IPS-18a (cell line): ENCODE data around the gene PEPD.

Experiments used
- H3K27ac ChIP-seq: one replicate; pipeline ENCODE4 v1.5.1; 2013; ENCODE audit warnings: low read length
- H3K27me3 ChIP-seq: one replicate; pipeline ENCODE4 v1.6.1; 2013; ENCODE audit warnings: mild to moderate bottlenecking, low read length; ENCODE audit not compliant: control insufficient read depth, insufficient read depth
- H3K36me3 ChIP-seq: one replicate; pipeline ENCODE4 v1.6.1; 2013; ENCODE audit warnings: low read depth, low read length; ENCODE audit not compliant: control insufficient read depth
- H3K4me1 ChIP-seq: one replicate; pipeline ENCODE4 v1.6.1; 2013; ENCODE audit warnings: low read depth, low read length; ENCODE audit not compliant: control insufficient read depth
- H3K4me3 ChIP-seq: one replicate; pipeline ENCODE4 v1.5.1; 2013; ENCODE audit warnings: low read length
- H3K9ac ChIP-seq: one replicate; pipeline ENCODE4 v1.6.1; 2013; ENCODE audit warnings: mild to moderate bottlenecking, low read length, moderate library complexity
- H3K9me3 ChIP-seq: one replicate; pipeline ENCODE4 v1.6.1; 2013; ENCODE audit warnings: low read depth, low read length; ENCODE audit not compliant: control insufficient read depth

The PEPD gene

DNA sequence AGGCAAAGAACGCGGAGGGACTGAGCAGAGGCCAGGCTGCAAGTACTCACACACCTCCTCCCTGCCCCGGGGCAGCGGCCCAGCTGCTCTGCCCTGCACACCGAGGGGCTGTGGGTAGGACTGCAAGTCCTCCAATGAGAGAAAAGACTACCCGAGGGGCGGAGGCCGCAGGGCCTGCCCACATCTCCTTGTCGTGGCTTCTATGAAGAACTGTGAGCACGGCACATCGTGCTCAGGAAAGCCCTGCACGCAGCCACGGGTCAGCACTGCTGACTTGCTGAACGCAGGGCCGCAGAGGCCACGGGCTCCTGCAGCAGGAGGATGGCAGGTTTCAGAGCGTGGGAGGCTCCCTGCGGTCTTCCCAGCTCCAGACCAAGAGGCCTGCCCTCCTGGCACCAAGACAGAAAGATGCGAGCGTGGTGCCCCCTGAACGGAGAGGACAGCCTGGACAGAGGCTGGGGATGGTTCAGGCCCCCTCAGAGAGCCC is 110.6 kb downstream of the PEPD start:
- Histone ChIP-seq H3K4me3 (no peak overlapping the region), H3K4me1 (no peaks in the 10 kb centered on the region), H3K27ac (no peak overlapping the region), H3K36me3 (peaks cover 5% of the 10 kb centered on the region), H3K27me3 (no peaks in the 10 kb centered on the region), H3K9me3 (no peaks in the 10 kb centered on the region), H3K9ac (no peak overlapping the region)

DNA sequence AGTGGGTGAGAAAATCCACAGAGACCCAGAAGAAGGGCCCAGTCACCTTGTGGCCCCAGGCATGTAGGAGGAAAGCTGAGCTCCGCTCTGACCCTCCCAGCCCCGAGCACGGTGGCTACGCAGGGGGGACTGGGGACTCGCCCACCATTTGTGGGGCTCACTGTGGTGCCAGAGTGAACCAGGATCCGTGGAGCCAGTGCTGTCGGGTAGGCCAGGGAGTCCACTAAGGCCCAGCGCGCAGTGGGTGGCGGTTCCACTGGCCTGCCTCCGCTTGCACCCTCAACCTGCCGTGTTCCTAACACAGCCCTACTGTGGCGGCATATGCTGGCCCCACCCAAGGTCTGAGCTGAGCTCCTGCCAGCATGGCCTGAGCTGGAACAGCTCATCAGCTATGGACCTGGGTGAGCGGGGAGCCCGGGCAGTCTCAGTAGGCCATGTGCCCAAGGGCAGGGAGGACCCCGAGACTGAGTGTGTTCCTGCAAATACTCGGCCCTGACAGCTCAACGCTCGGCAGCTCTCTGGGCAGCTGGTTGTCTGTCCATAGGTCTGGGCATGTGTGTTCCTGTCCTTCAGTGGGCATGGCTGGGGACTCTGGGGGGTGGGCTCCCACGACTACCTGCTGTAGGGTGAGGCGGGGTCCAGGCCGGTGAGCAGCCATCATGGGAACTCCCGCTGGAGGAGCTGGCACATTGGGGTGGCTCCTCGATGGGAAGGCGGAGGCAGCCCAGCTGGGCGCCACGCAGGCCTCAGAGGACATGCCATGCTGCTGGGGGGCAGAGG is 111.5 kb downstream of the PEPD start:
- H3K27ac ChIP-seq: no peak overlapping the region
- H3K4me1 ChIP-seq: no peaks in the 10 kb centered on the region
- peaks cover 5% of the 10 kb centered on the region for H3K36me3 ChIP-seq

DNA sequence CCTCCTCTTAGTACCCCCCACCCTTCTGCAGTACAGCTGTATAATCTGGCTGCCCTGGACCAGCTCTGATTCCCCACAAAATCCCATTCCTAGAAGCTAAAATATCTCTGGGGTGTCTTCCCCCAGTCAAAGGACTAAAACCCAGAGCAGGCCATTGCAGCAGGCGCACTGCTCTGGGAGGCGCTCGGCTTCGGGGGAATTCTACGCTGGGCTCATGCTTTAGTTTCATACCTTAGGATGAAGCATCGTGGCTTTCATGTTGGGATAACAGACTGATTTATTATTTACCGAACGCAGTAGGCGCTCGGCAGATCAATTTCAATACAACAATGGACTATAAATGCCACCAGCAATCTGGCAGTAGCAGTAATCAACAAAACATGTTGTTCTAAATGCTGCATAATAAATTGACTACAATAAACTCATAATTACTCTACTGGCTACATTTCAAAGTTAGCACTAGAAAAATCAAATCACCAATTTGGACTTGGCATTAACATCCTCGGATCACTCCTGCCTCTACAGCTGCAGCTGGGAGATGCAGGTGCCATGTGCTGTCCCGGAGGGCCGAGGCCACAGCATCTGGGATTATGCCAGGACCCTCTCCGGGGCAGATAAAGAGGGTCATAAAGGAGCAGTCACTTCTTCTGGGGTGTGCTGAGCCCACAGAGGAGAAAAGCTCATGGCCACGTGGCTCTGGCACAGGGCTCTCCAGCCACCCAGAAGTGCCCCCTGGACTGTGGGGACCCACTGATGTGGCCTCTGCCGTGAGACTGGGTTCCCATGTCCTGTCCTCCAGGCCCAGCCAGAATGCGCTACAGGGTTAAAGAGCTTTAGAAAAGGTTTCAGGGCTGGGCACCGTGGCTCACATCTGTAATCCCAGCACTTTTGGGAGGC is 112.8 kb downstream of the PEPD start:
- H3K9ac ChIP-seq: no peak overlapping the region
- no peaks in the 10 kb centered on the region for H3K4me1 ChIP-seq
- H3K27ac ChIP-seq: no peak overlapping the region
- no peaks in the 10 kb centered on the region for H3K9me3 ChIP-seq
- H3K27me3 ChIP-seq: no peaks in the 10 kb centered on the region
- peaks cover 5% of the 10 kb centered on the region for H3K36me3 ChIP-seq
- no peak overlapping the region for H3K4me3 ChIP-seq

More for the DNA sequence above, 111.5 kb downstream of the PEPD start:
- no peak overlapping the region for H3K4me3 ChIP-seq
- H3K9me3 ChIP-seq: no peaks in the 10 kb centered on the region
- no peak overlapping the region for H3K9ac ChIP-seq
- no peaks in the 10 kb centered on the region for H3K27me3 ChIP-seq

DNA sequence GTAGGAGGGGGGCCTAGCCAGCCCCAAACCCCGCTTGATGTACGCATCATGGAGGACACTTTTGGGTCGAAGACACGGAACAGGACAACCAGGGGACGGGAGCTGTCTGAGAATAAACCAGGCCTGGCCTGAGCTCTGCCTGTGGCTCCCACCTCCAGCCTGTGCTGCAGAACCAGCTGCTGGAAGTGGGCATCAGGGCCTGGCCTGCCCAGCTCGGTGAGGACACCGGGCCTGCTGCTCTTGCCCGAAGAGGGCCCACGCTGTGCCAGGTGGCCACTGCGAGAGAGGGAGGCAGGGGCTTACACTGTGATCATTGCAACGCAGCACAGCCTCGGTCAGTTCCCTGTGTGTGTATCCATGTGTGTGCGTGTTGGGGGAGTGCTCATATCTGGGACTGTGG is 113.5 kb downstream of the PEPD start:
- H3K4me3 ChIP-seq: no peak overlapping the region
- no peaks in the 10 kb centered on the region for H3K27me3 ChIP-seq
- no peak overlapping the region for H3K27ac ChIP-seq
- no peaks in the 10 kb centered on the region for H3K9me3 ChIP-seq
- H3K4me1 ChIP-seq: no peaks in the 10 kb centered on the region
- no peak overlapping the region for H3K9ac ChIP-seq
- peaks cover 5% of the 10 kb centered on the region for H3K36me3 ChIP-seq

DNA sequence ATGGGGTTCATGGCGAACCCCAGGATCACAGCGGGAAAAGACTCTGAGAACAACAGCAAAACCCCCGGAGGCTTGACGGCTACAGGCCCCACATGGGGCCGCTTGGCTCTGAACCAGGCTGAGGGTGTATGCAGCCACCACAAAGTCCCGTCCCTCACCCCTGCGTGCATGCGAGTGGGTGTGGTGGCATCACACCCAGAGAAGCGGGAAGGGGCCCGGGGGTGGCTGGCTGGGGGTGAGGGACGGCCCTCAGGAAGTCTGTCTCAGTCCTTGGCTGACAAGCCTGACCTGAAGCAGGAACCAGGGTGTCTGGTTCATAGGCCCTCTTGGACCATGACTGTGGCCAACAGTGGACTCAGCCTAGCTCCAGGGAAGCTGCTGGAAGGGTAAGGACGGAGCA is 113.9 kb downstream of the PEPD start:
- H3K4me1 ChIP-seq: no peaks in the 10 kb centered on the region

DNA sequence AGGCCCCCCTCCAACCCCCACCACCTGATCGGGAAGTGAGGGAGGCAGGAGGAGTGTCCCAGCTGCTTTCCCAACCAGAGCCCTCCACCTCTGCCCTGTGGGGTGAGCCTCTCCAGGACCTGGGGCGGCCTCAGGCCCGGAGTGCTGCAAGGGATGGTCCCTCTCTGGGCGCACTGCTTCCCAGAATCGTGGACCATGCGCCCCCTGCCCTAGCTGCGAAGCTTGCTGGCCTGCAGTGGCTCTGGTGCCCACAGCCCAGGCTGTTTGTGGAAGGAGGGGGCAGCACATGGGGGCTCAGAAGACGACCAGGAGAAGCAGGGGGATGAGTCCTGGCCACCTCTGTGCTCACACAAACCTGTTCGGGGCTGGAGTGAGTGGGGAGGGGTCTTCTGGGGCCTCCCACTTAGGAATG is 114.4 kb downstream of the PEPD start:
- Histone ChIP-seq H3K27me3 (no peaks in the 10 kb centered on the region), H3K36me3 (peaks cover 5% of the 10 kb centered on the region), H3K4me3 (no peak overlapping the region), H3K27ac (no peak overlapping the region), H3K4me1 (no peaks in the 10 kb centered on the region), H3K9me3 (no peaks in the 10 kb centered on the region), H3K9ac (no peak overlapping the region)

More for the DNA sequence above, 113.9 kb downstream of the PEPD start:
- H3K9me3 ChIP-seq: no peaks in the 10 kb centered on the region
- H3K27me3 ChIP-seq: no peaks in the 10 kb centered on the region
- no peak overlapping the region for H3K4me3 ChIP-seq
- no peak overlapping the region for H3K9ac ChIP-seq
- peaks cover 5% of the 10 kb centered on the region for H3K36me3 ChIP-seq
- H3K27ac ChIP-seq: no peak overlapping the region

DNA sequence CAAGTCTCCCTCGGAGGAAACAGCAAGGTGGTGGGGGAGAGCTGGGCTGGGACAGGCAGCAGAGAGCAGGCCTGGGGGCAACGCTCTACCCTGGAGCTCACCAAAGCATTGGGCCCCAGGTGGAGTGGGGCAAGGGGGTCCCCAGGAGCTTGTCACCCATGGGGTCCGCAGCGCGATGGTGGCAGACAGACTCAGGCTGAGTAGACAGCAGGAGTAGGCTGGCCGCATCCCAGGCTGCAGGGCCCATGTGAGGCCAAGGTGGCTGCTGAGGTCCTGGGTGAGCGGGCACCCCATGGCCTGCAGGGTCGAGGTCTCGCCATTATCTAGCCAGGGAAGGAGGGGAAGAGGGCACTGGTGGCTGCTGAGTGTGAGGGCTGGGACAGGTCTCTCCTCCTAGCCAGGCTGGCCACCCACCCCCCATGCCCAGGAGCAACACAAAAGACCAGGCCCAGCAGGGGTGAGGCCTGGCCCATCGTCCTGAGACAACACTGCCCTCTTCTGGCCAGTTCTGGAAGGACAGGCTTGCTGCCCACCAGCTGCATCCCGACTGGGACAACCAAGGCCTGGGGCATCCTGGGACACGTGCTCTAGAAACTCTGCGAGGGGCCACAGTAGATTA is 115.0 kb downstream of the PEPD start:
- no peak overlapping the region for H3K27ac ChIP-seq
- no peaks in the 10 kb centered on the region for H3K27me3 ChIP-seq
- no peak overlapping the region for H3K9ac ChIP-seq
- no peaks in the 10 kb centered on the region for H3K9me3 ChIP-seq
- no peaks in the 10 kb centered on the region for H3K4me1 ChIP-seq
- no peak overlapping the region for H3K4me3 ChIP-seq
- H3K36me3 ChIP-seq: peaks cover 5% of the 10 kb centered on the region

DNA sequence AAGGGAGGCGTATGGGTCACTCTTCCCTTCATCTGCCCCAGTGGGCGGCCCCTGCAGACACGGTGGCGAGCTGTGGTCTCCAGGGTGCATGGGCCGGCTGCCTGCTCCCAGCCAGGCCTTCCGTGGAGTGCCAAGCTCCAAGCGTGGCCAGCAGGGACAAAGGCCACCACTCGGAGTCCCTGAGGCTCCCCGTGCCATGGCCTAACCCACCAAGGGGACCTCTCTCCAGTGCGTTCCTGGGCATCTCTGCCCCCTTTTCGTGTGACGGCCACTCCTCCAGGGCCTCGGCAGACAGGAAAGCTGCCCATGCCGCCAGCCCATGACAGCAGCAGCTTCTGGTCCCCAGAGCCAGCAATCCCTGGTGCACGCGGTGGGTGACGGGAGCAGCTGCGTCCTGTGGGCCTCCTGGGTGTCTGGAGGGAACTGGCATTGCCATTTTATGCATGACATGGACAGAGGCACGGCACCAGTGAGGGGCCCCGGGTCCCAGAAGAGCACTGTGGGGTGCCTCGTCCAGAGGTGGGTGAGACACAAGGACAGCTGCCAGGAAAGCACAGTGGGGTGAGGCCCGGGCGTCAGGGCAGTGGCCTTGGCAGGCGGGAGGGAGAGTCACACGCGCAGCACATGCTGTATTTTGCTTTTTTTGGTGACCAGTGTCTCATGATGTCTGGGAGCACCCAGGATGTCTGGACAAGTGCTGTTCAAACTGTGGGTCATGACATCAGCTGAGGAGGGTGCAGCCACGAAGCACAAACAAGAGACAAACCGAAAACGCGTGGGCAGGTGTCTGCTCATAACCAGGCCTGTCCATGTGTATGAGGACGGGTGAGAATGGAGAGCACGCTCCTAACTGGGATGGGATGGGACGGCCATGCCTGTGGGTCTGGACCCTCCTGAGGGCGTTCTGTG is 115.8 kb downstream of the PEPD start:
- Histone ChIP-seq H3K4me3 (no peak overlapping the region), H3K9ac (no peak overlapping the region), H3K4me1 (no peaks in the 10 kb centered on the region), H3K9me3 (no peaks in the 10 kb centered on the region), H3K27me3 (no peaks in the 10 kb centered on the region), H3K36me3 (peaks cover 5% of the 10 kb centered on the region), H3K27ac (no peak overlapping the region)

DNA sequence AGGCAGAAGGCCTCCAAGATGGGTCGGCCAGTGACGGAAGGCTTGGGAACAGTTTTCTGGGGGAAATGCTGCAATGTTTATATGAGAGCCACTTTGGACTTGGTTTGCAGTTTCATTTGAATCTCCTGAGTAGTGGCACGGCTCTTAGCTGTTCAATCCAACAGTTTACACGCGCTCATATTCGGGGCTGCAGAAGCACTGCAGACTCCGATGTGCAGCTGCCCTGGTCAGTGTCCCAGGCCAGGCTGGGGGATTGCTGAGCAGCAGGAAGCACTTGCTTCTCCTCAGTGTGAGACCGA is 116.4 kb downstream of the PEPD start:
- Histone ChIP-seq H3K4me3 (no peak overlapping the region), H3K4me1 (no peaks in the 10 kb centered on the region), H3K36me3 (peaks cover 5% of the 10 kb centered on the region), H3K27me3 (no peaks in the 10 kb centered on the region), H3K9me3 (no peaks in the 10 kb centered on the region), H3K27ac (no peak overlapping the region), H3K9ac (no peak overlapping the region)

DNA sequence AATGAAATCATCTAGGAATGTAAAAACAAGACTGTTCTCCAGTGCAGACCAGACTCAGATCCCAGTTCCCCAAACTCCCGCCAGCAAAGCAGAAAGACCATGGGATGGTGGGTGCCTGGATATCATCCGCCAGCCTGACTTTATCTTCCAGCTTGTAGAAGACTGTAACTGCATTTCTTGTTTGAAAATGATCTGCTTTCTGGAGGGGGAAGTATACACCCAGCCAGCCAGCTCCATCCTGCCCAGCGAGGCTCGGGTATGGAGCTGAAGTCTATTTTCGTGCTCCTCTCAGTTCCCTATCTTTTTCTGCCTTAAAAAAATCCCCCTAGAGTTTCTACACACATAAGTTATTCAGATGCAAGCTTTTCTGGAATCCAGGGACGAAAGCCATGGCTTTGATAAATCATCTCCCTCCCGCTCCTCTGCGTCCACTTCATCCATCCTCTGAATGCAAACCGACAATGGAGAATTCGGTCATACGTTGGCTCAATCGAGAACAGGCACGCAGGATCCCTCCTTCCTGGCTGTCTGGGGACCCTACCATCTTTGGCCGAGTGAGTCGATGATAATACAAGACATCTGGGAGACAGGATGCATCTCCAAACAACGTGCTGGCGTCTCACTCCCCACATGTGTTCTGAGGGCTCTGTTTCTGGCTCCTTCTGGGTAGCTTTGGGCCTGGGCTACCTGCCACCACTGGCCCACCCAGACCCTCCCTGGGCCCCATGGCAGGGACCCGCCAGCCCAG is 116.9 kb downstream of the PEPD start:
- no peak overlapping the region for H3K9ac ChIP-seq
- H3K36me3 ChIP-seq: peaks cover under 1% of the 10 kb centered on the region
- no peak overlapping the region for H3K4me3 ChIP-seq

More for the DNA sequence above, 116.9 kb downstream of the PEPD start:
- H3K9me3 ChIP-seq: no peaks in the 10 kb centered on the region
- H3K27ac ChIP-seq: no peak overlapping the region
- H3K4me1 ChIP-seq: no peaks in the 10 kb centered on the region
- no peaks in the 10 kb centered on the region for H3K27me3 ChIP-seq
